Right lung (tissue), 5 donors: ENCODE results near the gene CREBZF. TPM values are rescaled to one million over a fixed set of nuclear protein-coding genes. Genes with fewer than 3 reads are reported as not detected.
"Not testable (repeated sequence)": the region's sequence is repeated elsewhere in the genome, so short reads cannot be mapped to it uniquely, and the experiment has no call there.

ENCODE experiments used
- DNase-seq, 2 donors: peaks; one replicate each; pipeline ENCODE4 v3.0.0-alpha.2; 2013
- polyA plus RNA-seq, 5 donors: library from polyadenylated mRNA; unstranded; fragments of 120-200 nt; gene quantifications; one replicate each; pipeline versions ENCODE4 v1.2.1 to v1.2.3, GENCODE V29; 2013; ENCODE audit warnings: inconsistent platforms in 1 of 5, low replicate concordance in 1 of 5; ENCODE audit not compliant: insufficient read length in 5 of 5, insufficient read depth in 1 of 5

The CREBZF gene
- polyA plus RNA-seq, 5 donors = 96.4 to 153 (median 122) TPM

GRCh38 chr11:85627998-85628770 is 36.7 kb downstream of the CREBZF start, which contains the start of gene TMEM126B:
Gene TMEM126B (plus strand): TSS chr11:85628593. CDS start chr11:85628608, 15 bp downstream.
- peak; percentile 97 for DNase-seq

DNA sequence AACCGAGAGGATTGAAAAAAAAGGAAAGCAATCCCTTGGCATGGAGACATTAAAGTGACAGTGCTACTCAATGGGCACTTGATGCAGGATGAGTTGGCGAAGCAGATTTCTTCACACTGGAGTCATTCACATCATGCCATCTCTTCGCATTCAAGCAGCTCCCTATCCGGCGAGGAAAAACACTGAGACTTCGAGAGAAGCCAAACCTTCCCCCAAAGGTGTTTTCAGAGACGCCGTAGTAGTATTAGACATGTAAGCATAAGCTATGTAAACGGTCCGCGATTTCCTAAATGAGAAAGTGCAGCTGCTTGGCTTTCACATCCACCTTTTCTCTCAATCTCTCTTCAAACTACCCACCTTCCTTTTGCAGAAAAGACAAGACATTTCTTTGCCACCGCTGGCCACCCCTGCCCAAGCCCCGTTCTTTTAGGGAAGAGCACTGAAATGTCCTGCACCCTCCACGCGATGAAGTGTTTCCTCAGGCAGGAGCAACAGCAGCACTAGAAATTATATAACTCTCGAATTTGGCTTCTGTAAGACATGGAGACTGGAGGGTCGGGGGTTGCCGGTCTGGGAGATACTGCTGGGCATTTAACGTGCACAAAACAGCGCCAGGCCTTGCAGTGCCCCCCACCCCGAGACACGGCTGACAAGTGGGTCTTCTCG is 37.5 kb downstream of the CREBZF start, which contains the start of gene DLG2:
Gene DLG2 (minus strand): TSS at position 13 of the 666 bp plus-strand sequence.
- DNase-seq = peak in 1 of 2 donors; percentile 50

DNA sequence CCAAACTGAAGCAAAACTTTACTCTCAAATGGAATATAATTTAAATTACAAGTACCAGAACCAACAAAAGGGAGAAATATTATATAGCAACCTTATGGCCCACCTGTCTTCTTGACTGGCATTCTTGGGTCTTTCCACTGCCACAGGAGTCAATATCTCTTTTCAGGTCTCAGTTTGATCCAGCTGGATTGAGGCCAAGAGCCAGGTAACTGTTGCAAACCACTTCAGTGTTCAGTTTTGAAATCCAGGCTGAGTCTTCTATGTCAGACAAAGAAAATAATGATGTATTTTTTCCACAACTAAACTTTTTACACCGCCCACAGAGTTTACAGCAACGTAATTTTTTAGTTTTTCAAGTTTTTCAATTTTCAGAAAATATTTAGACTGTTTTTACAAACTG is 38.4 kb downstream of the CREBZF start:
- peak in 1 of 2 donors; percentile 25 for DNase-seq

- DNase-seq = peak; percentile 12 to 20
These were observed 44.7 kb downstream of the CREBZF start for GRCh38 chr11:85620256-85620655.

DNA sequence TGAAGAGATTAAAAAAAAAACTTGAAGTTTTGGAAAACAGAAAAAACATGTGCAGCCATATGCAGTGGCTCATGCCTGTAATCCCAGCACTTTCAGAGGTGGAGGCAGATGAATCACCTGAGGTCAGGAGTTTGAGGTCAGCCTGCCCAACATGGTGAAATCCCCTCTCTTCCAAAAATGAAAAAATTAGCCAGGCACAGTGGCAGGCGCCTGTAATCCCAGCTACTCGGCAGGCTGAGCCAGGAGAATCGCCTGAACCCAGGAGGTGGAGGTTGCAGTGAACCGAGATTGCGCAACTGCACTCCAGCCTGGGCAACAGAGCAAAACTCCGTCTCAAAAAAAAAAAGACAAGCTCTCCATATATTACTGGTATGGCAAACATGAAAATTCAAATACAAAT is 45.4 kb downstream of the CREBZF start:
- DNase-seq = no peak

DNA sequence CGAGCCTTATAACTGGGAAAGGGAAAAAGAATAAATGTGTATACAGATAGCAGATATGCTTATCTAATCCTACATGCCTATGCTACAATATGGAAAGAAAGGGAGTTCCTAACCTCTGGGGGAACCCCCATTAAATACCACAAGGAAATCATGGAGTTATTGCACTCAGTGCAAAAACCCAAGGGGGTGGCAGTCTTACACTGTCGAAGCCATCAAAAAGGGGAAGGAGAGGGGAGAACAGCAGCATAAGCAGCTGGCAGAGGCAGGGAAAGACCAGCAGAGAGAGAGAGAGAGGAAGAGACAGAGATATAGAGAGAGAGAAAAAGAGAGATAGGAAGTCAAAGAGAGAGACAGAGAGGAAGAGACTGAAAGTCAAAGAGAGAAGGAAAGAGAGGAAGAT is 53.3 kb downstream of the CREBZF start:
- DNase-seq = not testable (repeated sequence)

Other genes starting within 250 kb of the CREBZF start
- 10 to 100 TPM in 2 of 5 donors, 1 to 10 TPM in 3; 5.1 to 13.2 (median 8.4) TPM for gene DLG2, start 37.8 kb downstream of the CREBZF start, polyA plus RNA-seq
- 10 to 100 TPM; 48.8 to 73.3 (median 60.0) TPM for gene TMEM126B, start 36.5 kb downstream of the CREBZF start, polyA plus RNA-seq
- gene TMEM126A, start 17.2 kb downstream of the CREBZF start, polyA plus RNA-seq = 10 to 100 TPM; 27.0 to 40.4 (median 36.2) TPM
- gene CCDC89, start 21.1 kb upstream of the CREBZF start, polyA plus RNA-seq = 1 to 10 TPM; 4.7 to 7.1 (median 6.7) TPM
- gene SYTL2, start 146.0 kb upstream of the CREBZF start, polyA plus RNA-seq = 10 to 100 TPM; 24.1 to 72.1 (median 53.6) TPM
- under 1 TPM in 1 of 5 donors, not detected in 4; 0.09 TPM for gene CCDC83, start 190.3 kb upstream of the CREBZF start, polyA plus RNA-seq